CD4-positive, alpha-beta T cell treated with Interleukin-4 for 4 hours (primary cell): ENCODE data around the gene SUN2.
A peak's percentile ranks its signal among the peaks of the same experiment; 100 is the strongest.
"Not testable (repeated sequence)": the region's sequence is repeated elsewhere in the genome, so short reads cannot be mapped to it uniquely, and the experiment has no call there.

ENCODE experiments used
- DNase-seq: peaks from one replicate; pipeline ENCODE4 v3.0.0-alpha.2; 2020

Gene SUN2, protein sequence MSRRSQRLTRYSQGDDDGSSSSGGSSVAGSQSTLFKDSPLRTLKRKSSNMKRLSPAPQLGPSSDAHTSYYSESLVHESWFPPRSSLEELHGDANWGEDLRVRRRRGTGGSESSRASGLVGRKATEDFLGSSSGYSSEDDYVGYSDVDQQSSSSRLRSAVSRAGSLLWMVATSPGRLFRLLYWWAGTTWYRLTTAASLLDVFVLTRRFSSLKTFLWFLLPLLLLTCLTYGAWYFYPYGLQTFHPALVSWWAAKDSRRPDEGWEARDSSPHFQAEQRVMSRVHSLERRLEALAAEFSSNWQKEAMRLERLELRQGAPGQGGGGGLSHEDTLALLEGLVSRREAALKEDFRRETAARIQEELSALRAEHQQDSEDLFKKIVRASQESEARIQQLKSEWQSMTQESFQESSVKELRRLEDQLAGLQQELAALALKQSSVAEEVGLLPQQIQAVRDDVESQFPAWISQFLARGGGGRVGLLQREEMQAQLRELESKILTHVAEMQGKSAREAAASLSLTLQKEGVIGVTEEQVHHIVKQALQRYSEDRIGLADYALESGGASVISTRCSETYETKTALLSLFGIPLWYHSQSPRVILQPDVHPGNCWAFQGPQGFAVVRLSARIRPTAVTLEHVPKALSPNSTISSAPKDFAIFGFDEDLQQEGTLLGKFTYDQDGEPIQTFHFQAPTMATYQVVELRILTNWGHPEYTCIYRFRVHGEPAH

GRCh38 chr22:38755911-38756532 lies at the start of gene SUN2:
Gene SUN2 (minus strand): TSS chr22:38755998. CDS start chr22:38752628, 3,370 bp downstream.
- peak; percentile 92 for DNase-seq

DNA sequence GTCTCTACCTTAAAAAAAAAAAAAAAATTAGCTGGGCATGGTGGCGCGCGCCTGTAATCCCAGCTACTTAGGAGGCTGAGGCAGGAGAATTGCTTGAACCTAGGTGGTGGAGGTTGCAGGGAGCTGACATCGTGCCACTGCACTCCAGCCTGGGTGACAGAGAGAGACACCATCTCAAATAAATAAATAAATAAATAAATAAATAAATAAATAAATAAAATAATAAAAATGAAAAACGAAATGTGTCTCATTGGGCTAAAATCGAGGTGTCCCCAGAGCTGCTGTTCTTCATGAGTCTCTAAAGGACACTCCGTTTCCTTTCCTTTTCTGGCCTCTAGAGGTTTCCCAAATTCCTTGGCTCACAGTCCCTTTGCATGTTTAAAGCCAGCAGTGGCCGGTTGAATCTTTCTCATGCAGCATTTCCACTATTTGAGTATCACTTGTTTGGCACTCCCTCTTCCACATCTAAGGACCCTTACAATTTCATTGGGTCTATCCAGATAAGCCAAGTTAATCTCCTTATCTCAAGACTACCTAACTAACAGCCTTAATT lies 49.3 kb upstream of the SUN2 start:
- not testable (repeated sequence) for DNase-seq

DNA sequence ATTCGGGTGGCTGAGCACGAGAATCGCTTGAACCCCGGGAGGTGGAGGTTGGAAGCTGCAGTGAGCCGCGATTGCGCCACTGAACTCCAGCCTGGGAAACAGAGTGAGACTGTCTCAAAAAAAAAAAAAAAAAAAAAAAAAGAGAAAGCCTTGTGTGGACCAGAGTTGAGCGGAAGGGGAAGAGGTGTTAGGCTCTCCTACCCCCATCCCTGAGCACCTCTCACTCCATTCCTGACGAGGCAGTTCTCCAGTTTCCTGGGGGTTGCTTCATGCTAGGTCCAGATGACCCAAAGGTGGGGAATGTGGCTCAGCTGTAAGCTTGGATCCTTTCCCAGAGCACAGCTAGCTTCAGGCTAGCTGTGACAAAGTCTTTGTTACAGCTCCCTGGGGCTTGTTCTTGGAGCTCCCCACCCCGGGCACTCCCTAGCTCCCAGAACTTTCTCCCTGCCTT lies 46.9 kb upstream of the SUN2 start:
- DNase-seq: no peak

DNA sequence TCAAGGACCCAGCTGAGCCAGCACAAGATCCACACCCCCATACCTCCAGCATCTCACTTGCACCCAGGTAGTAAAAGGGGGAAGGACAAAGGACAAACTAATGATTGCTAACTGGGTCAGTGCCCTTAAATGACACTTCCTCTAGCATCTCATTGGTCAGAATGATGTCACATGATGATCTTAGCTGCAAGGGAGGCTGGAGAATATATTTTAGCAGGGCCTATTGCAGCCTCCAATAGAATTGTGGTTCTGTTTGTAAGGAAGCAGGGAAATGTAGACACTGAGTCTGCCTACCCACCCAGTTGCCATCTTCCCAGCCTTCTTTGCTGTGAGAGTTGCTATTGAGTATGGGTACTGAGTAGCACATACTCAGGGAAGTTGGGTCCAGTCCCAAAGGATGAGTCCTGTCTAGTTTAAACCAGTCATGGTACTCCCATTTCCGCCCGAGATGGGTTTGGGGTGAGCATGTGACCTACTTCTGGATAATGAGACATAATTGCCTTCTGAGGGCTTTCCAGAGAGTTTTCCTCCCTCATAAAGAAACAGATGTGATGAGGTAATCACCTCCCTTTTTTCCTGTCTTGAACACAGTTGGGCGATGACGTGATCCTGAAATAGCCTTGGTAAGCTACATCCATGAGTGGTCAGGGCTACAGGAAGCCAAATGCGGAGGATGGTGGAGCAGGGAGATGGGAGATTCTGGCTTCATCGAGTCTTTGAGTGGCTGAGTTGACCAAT lies 43.6 kb upstream of the SUN2 start:
- DNase-seq: no peak

- DNase-seq: no peak
Measured at GRCh38 chr22:38798496-38798895, 42.7 kb upstream of the SUN2 start.

- DNase-seq: no peak
Measured at GRCh38 chr22:38796262-38796957, 40.6 kb upstream of the SUN2 start.

GRCh38 chr22:38795569-38795968 lies 39.8 kb upstream of the SUN2 start:
- DNase-seq: no peak

- DNase-seq: peak; percentile 98
Measured at GRCh38 chr22:38793721-38794466, 38.1 kb upstream of the SUN2 start, which contains the start of gene DNAL4. Gene DNAL4 (minus strand): TSS chr22:38794143. CDS start chr22:38782731, 11,412 bp downstream.

GRCh38 chr22:38793317-38793716 lies 37.5 kb upstream of the SUN2 start:
- DNase-seq: no peak

GRCh38 chr22:38792833-38793232 lies 37.0 kb upstream of the SUN2 start:
- DNase-seq: peak; percentile 34

- DNase-seq: no peak
Measured at GRCh38 chr22:38789606-38790005, 33.8 kb upstream of the SUN2 start.

DNA sequence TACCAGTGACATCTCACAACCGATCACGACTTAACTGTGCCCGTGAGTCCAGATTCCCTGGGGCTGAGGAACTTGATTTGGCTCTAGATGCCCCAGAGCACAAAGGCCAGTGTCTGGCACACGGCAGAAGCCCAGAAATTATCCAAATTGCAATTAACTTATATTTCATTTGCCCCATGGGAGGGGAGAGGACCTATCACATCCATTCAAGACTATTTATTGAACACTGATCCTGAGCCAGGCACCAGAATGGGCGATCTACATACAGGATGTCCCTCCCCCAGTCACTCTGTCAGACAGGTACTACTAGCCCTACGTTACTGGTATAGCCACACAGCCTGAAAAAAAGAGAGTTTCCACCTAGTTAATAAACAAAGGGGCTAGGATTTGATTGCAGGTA lies 33.0 kb upstream of the SUN2 start:
- DNase-seq: no peak

- no peak for DNase-seq
Measured at GRCh38 chr22:38788021-38788816, 32.4 kb upstream of the SUN2 start.

GRCh38 chr22:38786631-38787030 lies 30.8 kb upstream of the SUN2 start:
- DNase-seq: no peak

GRCh38 chr22:38784856-38785255 lies 29.1 kb upstream of the SUN2 start:
- DNase-seq: no peak

GRCh38 chr22:38784035-38784434 lies 28.2 kb upstream of the SUN2 start:
- DNase-seq: no peak

- no peak for DNase-seq
Measured at GRCh38 chr22:38783095-38783615, 27.4 kb upstream of the SUN2 start.

DNA sequence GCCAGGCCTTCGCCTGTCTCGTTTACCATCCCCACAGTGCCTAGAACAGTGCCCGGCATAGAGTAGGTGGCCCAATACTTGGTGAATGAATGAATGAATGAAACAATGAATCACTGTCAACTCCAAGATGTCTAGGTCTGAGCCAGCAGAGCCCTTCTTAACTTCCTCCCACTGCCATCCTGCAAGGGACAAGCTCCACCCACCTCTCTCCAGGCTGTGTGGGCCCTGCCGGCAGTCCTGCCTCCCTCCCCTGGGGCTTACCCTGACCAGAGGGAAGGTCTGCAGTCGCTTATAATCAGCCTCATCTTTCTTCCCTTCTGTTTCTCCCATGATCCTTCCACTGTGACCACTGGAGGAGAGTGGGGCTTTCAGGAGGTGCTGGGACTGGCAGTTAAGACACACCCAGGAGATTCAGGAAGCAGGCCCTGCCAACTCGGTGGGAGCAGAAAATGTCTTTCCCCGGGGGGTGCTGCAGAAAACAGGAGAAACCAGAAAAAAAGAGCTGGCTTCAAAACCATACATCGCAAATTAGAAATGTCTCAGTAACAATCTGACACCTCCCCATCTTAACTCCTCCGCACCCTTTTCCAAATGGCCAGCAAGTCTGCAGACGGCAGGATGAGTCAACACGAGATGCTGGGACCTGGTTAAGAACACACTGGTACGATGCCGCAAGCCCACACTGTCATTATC lies 26.8 kb upstream of the SUN2 start:
- no peak for DNase-seq

- DNase-seq: no peak
Measured at GRCh38 chr22:38781033-38781432, 25.2 kb upstream of the SUN2 start.
